ENCODE measurements around the gene SUCLG2.

SUCLG2 gene

GRCh38 chr3:67602816-67603215, 51.6 kb downstream of the SUCLG2 start:
- no peaks in the 10 kb centered on the region for H3K4me1 ChIP-seq (ENCODE audit: control insufficient read depth, insufficient read depth, low read length)
- CTCF ChIA-PET = interaction anchor here (1.3 kb wide), 1 partner anchor 218 kb away, joined by 6 read pairs; no protein-coding TSS in a partner anchor
- peaks cover 0 to 12% of the 10 kb centered on the region in 2 experiments; a peak in 2 of 3 replicates for H3K36me3 ChIP-seq (ENCODE audit: control insufficient read depth in 2 of 2, insufficient read depth in 1 of 2, low read length in 2 of 2)
- no peaks in the 10 kb centered on the region for H3K9me3 ChIP-seq (ENCODE audit: control insufficient read depth, insufficient read depth, low read depth, low read length)
- H3K27ac ChIP-seq (ENCODE audit: extremely low read depth, low read depth, low read length) = no peak overlapping the region
- no peak overlapping the region for H3K4me3 ChIP-seq (ENCODE audit: low read depth, low read length)
- no peak for TF ChIP-seq ZNF544 (tag by site-specific recombination; IDR thresholded peaks at IDR 0.05)
- TF ChIP-seq BCL11B (tag by site-specific recombination; IDR thresholded peaks at IDR 0.05; ENCODE audit: low read depth) = no peak
- TF ChIP-seq ZNF157 (tag by site-specific recombination; IDR thresholded peaks at IDR 0.05) = no peak
- TF ChIP-seq ZNF677 (tag by site-specific recombination; IDR thresholded peaks at IDR 0.05) = no peak
- no peak for TF ChIP-seq ZNF214 (tag by site-specific recombination; IDR thresholded peaks at IDR 0.05; ENCODE audit: borderline replicate concordance)
- no peak for TF ChIP-seq PRDM6 (tag by site-specific recombination; IDR thresholded peaks at IDR 0.05)
- no peak for TF ChIP-seq ZNF580 (tag by site-specific recombination; IDR thresholded peaks at IDR 0.05)
- TF ChIP-seq ZNF560 (tag by site-specific recombination; IDR thresholded peaks at IDR 0.05; ENCODE audit: borderline replicate concordance) = no peak
- no peak for TF ChIP-seq ZNF571 (tag by site-specific recombination; IDR thresholded peaks at IDR 0.05)
- TF ChIP-seq PRDM1 (tag by site-specific recombination; IDR thresholded peaks at IDR 0.05) = no peak
- no peak for TF ChIP-seq ZBTB10 (tag by site-specific recombination; IDR thresholded peaks at IDR 0.05)
- TF ChIP-seq ZNF792 (tag by site-specific recombination; IDR thresholded peaks at IDR 0.05) = no peak
- no peak for TF ChIP-seq ZNF600 (tag by site-specific recombination; IDR thresholded peaks at IDR 0.05)
- no peak for TF ChIP-seq ZNF10 (tag by site-specific recombination; IDR thresholded peaks at IDR 0.05)
- POLR2A ChIA-PET = no interaction called here

- H3K9me3 ChIP-seq (ENCODE audit: control insufficient read depth, insufficient read depth, low read depth, low read length) = no peaks in the 10 kb centered on the region
- ChIA-PET POLR2A (no interaction called here), CTCF (interaction anchor here (1.3 kb wide), 1 partner anchor 217 kb away, joined by 6 read pairs; no protein-coding TSS in a partner anchor)
- no peaks in the 10 kb centered on the region for H3K4me1 ChIP-seq (ENCODE audit: control insufficient read depth, insufficient read depth, low read length)
- no peak overlapping the region for H3K4me3 ChIP-seq (ENCODE audit: low read depth, low read length)
- peaks cover 0 to 7% of the 10 kb centered on the region in 2 experiments; a peak in 2 of 3 replicates for H3K36me3 ChIP-seq (ENCODE audit: control insufficient read depth in 2 of 2, insufficient read depth in 1 of 2, low read length in 2 of 2)
- H3K27ac ChIP-seq (ENCODE audit: extremely low read depth, low read depth, low read length) = no peak overlapping the region
- TF ChIP-seq ZSCAN4 (tag by site-specific recombination; IDR thresholded peaks at IDR 0.05) = no peak
- no peak for TF ChIP-seq ZNF530 (tag by site-specific recombination; IDR thresholded peaks at IDR 0.05; ENCODE audit: low read depth)
- no peak for TF ChIP-seq ZBTB26 (tag by site-specific recombination; optimal IDR thresholded peaks at IDR 0.05)
- no peak for TF ChIP-seq ZNF692 (tag by site-specific recombination; IDR thresholded peaks at IDR 0.05)
- TF ChIP-seq ZNF211 (tag by site-specific recombination; IDR thresholded peaks at IDR 0.05; ENCODE audit: low read depth) = no peak
- TF ChIP-seq ZNF324 (tag by site-specific recombination; IDR thresholded peaks at IDR 0.05) = no peak
- TF ChIP-seq ZNF623 (tag by site-specific recombination; IDR thresholded peaks at IDR 0.05) = no peak
- TF ChIP-seq TCF7L2 (IDR thresholded peaks at IDR 0.05; ENCODE audit: borderline replicate concordance, low read depth, low read length) = no peak
- no peak for TF ChIP-seq ZNF791 (tag by site-specific recombination; IDR thresholded peaks at IDR 0.05)
- TF ChIP-seq ZNF26 (tag by site-specific recombination; IDR thresholded peaks at IDR 0.05) = no peak
- no peak for TF ChIP-seq ZNF133 (tag by site-specific recombination; IDR thresholded peaks at IDR 0.05)
Observed at GRCh38 chr3:67601919-67602608, 52.3 kb downstream of the SUCLG2 start.
